ENCODE results near the gene DEFB127.

DNA sequence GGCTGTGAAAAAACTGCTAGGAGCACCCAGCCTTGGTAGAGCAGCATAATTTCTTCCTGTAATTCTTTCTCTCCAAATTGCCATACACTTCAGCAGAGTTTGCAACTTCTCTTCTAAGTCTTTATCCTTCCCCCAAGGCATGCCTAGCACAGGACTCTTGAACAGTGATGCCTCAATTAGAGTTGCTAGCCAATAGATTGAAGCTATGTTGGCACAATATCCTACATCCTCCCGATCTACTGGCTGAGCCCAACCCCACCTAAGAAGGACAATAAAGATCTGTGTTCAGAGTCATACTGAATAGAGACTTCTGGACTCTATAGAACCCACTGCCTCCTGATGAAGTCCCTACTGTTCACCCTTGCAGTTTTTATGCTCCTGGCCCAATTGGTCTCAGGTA, 15.0 kb upstream of the DEFB127 start, which contains the start of gene DEFB126:
- no peak for TF ChIP-seq POLR2A (IDR thresholded peaks at IDR 0.05; ENCODE audit: low read length)
- TF ChIP-seq GATA1 (IDR thresholded peaks at IDR 0.05; ENCODE audit: low read depth, low read length), result no peak

All from erythroblast (primary cell).